ENCODE results near the gene USP35.

Gene USP35

DNA sequence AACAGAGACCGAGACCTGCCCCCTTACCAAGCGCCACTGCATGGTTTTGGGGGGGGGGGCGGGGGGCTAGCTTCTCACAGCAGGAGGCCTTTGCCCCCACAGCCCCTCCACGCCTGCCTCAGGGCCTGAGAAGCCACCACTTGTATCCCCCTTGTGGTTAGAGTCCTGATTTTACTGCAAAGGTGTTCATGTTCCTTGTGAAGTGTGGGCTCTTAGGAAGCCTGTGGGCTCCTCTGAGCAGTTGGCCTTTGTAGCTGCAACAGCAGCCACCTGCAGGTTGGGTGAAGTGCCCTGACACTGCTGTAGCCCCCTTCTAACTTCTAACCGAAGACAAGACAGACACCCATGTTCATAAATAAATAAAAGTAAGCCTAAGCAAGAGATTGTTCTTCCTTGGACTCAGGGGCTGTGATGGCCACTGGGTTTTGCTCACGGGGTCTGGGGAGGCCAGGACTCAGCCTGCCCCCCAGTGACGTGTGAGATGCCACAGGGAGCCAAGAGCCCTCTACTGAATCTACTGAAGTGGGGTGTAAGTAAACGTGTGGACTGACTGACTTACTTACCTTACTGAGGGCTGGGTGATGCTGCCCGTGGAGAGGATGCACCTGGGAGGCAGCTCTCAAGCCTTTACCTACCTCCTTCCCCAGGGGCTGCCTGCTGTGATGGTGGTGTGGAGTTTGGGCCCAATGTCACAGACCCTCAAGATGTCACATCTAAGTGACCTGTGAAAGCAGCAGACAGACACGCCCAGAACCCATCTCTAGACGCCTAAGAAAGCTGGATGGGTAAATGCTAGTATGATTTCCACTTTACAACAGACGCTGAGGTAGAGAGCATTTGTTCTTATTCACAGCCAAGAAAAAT is 25.8 kb downstream of the USP35 start:
- DNase-seq (ENCODE audit: low read depth): no peak
- TF ChIP-seq POLR2A (IDR thresholded peaks at IDR 0.05; ENCODE audit: extremely low read depth, insufficient read length): no peak
- TF ChIP-seq, protein P1, sequence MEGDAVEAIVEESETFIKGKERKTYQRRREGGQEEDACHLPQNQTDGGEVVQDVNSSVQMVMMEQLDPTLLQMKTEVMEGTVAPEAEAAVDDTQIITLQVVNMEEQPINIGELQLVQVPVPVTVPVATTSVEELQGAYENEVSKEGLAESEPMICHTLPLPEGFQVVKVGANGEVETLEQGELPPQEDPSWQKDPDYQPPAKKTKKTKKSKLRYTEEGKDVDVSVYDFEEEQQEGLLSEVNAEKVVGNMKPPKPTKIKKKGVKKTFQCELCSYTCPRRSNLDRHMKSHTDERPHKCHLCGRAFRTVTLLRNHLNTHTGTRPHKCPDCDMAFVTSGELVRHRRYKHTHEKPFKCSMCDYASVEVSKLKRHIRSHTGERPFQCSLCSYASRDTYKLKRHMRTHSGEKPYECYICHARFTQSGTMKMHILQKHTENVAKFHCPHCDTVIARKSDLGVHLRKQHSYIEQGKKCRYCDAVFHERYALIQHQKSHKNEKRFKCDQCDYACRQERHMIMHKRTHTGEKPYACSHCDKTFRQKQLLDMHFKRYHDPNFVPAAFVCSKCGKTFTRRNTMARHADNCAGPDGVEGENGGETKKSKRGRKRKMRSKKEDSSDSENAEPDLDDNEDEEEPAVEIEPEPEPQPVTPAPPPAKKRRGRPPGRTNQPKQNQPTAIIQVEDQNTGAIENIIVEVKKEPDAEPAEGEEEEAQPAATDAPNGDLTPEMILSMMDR (IDR thresholded peaks at IDR 0.05; ENCODE audit: low read depth, low read length): no peak
- TF ChIP-seq, protein P2, sequence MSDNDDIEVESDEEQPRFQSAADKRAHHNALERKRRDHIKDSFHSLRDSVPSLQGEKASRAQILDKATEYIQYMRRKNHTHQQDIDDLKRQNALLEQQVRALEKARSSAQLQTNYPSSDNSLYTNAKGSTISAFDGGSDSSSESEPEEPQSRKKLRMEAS (IDR thresholded peaks at IDR 0.05; ENCODE audit: low read depth, low read length): no peak
- no peak overlapping the region for H3K4me3 ChIP-seq (ENCODE audit: low read depth, low read length)

DNA sequence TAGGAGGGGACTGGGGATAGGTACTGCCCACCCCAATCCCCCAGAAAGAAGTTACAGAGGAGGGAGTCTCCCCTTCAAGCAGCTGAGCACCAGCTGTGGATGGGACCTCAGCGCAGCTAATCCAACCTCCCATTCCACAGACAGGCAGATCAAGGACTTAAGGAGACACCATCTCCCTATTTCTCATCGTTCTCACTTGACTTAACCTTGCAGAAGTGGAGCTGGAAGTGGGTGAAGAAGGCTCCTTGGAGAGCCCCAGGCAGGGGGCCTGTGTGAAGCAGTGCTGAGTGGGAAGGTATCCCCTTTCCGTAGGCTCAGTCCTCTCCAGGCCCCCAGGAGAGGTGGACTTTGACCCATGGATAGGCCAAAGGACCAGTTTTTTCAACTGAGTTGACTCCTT is 27.3 kb downstream of the USP35 start:
- no peak overlapping the region for H3K4me3 ChIP-seq (ENCODE audit: low read depth, low read length)
- TF ChIP-seq POLR2A (IDR thresholded peaks at IDR 0.05; ENCODE audit: extremely low read depth, insufficient read length) (no peak), MYC (IDR thresholded peaks at IDR 0.05; ENCODE audit: low read depth, low read length) (no peak)
- TF ChIP-seq, protein P1 (IDR thresholded peaks at IDR 0.05; ENCODE audit: low read depth, low read length): no peak
- TF ChIP-seq, protein P2 (IDR thresholded peaks at IDR 0.05; ENCODE audit: low read depth, low read length): no peak
- no peak for DNase-seq (ENCODE audit: low read depth)

DNA sequence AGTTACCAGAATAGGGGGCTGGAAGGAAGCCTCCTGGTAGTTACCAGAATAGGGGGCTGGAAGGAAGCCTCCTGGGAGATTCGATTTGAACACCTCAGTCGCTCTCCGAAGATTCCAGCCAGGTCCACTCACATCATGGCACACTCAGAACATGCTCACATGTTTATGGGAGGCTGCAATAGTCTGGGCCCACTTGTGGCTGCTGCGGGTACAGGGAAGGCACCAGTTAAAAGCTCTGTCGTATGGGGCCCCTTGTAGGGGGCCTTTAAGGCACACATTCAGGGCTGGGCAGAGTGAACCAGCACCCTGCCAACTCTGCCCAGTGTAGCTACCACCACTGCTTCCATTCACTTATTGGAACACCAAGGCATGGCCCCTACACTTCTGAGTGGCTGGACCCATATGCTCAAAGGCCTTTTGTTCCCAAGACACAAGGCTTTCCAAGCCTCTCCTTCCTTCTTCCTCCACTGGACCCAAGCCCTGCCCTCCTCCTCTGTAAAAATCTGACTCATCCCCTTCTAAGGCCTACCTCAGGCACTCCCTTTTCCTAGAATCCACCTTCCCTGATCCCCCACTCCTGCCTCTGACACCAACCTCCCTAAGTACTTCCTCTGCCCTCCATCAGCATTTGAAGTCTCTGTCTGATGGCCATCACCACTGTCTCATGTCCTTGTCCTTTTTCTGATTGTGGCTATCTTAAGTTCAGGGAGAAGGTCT is 28.0 kb downstream of the USP35 start:
- TF ChIP-seq, protein P2 (IDR thresholded peaks at IDR 0.05; ENCODE audit: low read depth, low read length): no peak
- TF ChIP-seq MYC (IDR thresholded peaks at IDR 0.05; ENCODE audit: low read depth, low read length): no peak
- TF ChIP-seq, protein P1 (IDR thresholded peaks at IDR 0.05; ENCODE audit: low read depth, low read length): no peak
- TF ChIP-seq POLR2A (IDR thresholded peaks at IDR 0.05; ENCODE audit: extremely low read depth, insufficient read length): no peak
- no peak for DNase-seq (ENCODE audit: low read depth)

DNA sequence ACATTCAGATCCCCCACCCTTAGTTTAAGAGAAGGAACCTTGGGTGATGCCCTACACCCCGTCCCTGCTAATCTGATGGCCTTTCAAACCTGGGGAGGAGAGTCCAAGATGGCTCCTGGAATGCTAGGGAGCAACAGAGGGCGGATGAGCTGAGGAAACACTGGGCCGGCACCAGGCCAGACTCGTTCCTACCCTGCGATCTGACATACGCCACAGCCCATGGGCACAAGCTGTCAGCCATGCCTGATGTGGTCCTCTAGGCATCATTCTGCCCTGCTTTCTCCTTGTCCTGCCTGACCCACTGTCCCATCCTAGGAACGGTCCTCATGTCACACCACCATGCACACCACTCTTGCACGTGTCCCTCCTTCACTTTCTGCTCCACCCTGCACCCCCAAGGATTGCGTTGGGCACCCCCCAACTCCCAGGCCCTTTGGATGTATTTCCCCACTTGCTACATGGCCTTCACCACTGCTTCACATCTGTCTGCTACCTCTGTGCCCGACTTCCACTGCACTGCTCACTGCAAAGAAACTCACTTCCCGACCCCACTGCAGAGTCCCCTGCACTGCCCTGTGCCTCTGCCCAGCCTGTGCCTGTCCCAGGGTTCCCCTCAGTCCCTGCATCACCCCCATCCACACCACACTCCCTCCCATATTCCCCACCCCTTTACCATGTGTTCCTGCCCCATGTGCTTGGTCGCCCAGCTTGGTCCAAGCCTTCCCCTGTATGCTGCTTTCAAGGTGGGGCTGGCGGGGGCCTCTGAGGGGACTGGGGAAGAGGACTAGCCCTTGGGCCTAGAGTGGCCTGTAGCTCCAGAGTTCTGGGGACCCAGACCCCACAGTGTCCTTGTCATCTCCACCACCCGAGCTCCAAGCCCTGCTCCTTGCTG is 29.2 kb downstream of the USP35 start:
- TF ChIP-seq, protein P2 (IDR thresholded peaks at IDR 0.05; ENCODE audit: low read depth, low read length): no peak
- no peak for TF ChIP-seq POLR2A (IDR thresholded peaks at IDR 0.05; ENCODE audit: extremely low read depth, insufficient read length)
- TF ChIP-seq, protein P1 (IDR thresholded peaks at IDR 0.05; ENCODE audit: low read depth, low read length): no peak
- no peak for TF ChIP-seq MYC (IDR thresholded peaks at IDR 0.05; ENCODE audit: low read depth, low read length)
- no peak for DNase-seq (ENCODE audit: low read depth)
- H3K4me3 ChIP-seq (ENCODE audit: low read depth, low read length): no peak overlapping the region

More for the DNA sequence above, 28.0 kb downstream of the USP35 start:
- no peak overlapping the region for H3K4me3 ChIP-seq (ENCODE audit: low read depth, low read length)

DNA sequence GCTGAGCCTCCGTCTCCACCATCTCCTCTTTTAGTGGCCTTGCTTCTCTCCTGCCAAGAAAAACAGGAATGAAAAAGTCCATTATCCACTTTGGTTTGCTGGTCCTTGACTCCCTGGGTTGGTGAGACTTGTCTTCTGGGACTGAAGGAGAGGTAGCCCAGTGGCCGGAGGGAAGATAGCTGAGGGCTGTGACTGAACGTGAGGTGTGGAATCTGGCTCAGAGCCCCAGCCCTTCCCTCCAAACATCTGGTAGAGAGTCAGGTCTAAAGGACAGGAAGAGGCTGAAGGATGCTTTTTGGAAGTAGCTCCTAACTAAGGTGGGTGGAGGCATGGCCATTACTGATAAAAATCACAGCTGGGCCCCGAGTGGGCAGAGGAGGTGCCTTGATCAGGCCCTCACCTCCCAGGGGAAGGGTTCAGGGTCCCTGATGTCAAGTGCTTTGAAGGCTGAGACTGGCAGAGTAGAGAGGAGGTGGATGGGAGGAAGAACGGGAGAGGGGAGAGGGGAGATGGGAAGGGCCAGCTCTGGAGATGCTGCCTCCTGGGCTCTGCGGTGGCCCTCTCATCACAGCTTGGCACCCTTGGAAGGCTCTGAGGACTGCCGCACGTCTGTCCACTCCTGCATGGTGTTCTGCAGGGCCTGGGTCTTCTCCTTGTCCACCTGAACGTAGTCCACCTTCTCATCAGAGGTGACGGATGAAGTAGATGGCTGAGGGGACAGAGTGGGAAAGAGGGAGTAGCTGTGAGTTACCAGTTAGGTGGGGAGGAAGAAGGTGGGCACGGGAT is 30.2 kb downstream of the USP35 start:
- TF ChIP-seq MYC (IDR thresholded peaks at IDR 0.05; ENCODE audit: low read depth, low read length) (no peak), POLR2A (IDR thresholded peaks at IDR 0.05; ENCODE audit: extremely low read depth, insufficient read length) (no peak)
- TF ChIP-seq, protein P2 (IDR thresholded peaks at IDR 0.05; ENCODE audit: low read depth, low read length): no peak
- TF ChIP-seq, protein P1 (IDR thresholded peaks at IDR 0.05; ENCODE audit: low read depth, low read length): no peak

More for the DNA sequence above, 30.2 kb downstream of the USP35 start:
- no peak overlapping the region for H3K4me3 ChIP-seq (ENCODE audit: low read depth, low read length)
- DNase-seq (ENCODE audit: low read depth): no peak

Data from NB4 (cell line).